ENCODE results near the gene ATXN1.

DNA sequence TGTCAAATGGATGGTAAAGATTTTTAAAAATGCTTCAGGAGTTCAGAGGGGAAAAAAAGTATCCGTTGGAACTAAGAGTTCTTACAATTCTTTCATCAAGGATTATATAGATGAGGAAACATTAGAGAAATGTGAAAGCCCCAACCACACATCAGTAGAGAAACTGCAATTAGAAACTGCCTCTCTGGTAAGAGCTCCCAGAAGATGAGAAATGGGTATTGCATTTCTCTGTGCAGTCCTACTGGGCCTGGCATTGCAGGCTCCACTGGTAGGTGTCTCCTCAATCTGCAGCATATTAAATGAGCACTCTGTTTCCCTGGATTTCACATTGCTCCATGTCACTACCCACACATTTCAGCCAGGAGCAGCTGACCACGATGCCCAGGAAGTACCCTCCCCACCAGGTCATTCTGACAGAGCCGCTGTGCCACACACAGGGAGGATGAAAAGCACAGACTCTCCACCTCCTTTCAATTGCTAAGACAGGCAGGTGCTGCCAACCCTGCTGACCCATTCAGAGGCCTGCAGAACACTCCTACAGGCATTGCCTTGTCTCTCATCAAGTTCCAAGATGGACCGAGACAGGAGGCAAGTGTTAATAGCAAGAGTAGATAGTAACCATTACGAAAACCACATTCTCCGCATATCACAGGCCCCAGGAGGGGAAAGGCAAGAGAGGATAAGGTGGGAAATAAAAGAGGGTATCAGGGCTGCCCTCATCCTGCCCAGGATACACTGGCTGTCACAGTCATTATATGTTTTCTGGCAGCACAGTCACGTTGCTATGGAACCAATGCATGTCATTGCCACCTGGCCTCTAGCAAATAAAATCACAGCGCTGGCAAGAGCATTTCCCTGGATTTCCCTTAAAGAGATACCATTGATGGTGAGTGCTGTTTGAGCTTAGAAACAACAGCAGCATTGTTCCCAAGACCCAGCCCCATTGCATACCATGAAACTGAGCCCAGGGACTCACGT, 241.7 kb downstream of the ATXN1 start:
- TF ChIP-seq, protein P1, sequence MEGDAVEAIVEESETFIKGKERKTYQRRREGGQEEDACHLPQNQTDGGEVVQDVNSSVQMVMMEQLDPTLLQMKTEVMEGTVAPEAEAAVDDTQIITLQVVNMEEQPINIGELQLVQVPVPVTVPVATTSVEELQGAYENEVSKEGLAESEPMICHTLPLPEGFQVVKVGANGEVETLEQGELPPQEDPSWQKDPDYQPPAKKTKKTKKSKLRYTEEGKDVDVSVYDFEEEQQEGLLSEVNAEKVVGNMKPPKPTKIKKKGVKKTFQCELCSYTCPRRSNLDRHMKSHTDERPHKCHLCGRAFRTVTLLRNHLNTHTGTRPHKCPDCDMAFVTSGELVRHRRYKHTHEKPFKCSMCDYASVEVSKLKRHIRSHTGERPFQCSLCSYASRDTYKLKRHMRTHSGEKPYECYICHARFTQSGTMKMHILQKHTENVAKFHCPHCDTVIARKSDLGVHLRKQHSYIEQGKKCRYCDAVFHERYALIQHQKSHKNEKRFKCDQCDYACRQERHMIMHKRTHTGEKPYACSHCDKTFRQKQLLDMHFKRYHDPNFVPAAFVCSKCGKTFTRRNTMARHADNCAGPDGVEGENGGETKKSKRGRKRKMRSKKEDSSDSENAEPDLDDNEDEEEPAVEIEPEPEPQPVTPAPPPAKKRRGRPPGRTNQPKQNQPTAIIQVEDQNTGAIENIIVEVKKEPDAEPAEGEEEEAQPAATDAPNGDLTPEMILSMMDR (IDR thresholded peaks at IDR 0.05; ENCODE audit: low read depth, low read length, poor library complexity, severe bottlenecking), result no peak
- TF ChIP-seq EZH2phosphoT487 (IDR thresholded peaks at IDR 0.05; ENCODE audit: borderline replicate concordance, low read length), result no peak
